Measurements from ENCODE around the gene CRYGN. TPM values are rescaled to one million over a fixed set of nuclear protein-coding genes. Genes with fewer than 3 reads are reported as not detected.

Gene CRYGN
- total RNA-seq, 1 donor from 2014 or later = 1.3 TPM

GRCh38 chr7:151442776-151443496 is 3.0 kb upstream of the CRYGN start:
- H3K4me3 Mint-ChIP-seq = no peak overlapping the region
- no peak for TF ChIP-seq CTCF (conservative IDR thresholded peaks at IDR 0.05)
- H3K36me3 Mint-ChIP-seq = no peaks in the 10 kb centered on the region
- no peak for DNase-seq (ENCODE audit: extremely low spot score, unreplicated experiment)
- no peaks in the 10 kb centered on the region for H3K27me3 Mint-ChIP-seq
- no peak overlapping the region for H3K27ac Mint-ChIP-seq
- peaks cover 41% of the 10 kb centered on the region for H3K4me1 Mint-ChIP-seq (ENCODE audit: unreplicated experiment)
- H3K9me3 Mint-ChIP-seq = no peaks in the 10 kb centered on the region

DNA sequence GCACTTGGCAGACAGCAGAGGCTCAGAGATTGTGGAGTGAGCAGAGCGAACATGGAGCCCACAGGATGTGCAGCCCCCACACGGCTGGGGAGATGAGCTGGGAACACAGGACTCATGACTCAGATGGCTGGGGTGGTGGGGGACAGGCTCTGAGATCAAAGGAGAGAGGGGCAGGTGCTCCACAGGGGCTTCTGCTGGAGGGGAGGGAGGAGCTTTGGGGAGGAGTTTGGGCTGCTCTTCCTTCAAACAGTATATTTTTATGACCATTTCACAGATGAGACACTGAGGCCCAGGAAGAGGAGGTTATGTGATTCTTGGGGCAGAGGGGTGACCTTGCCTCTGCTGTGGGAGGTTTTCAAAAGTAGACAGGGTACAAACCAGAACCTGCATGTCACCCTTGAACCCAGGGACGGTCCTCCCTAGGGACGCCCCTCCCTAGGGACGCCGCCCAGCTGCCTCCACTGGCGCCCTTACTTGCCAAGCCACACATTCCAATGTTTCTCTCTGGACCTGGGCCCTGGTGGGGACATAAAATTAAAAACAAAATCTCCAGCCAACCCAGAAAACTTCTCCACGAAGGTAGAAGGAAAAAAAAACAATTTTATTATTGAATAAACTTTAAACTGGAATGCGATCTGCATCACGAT is 981 bp upstream of the CRYGN start:
- Mint-ChIP-seq H3K36me3 (no peaks in the 10 kb centered on the region), H3K27me3 (no peaks in the 10 kb centered on the region), H3K9me3 (no peaks in the 10 kb centered on the region), H3K27ac (peak overlapping the region; percentile 78), H3K4me3 (peak overlapping the region; percentile 68), H3K4me1 (ENCODE audit: unreplicated experiment) (peaks cover 40% of the 10 kb centered on the region)
- DNase-seq (ENCODE audit: extremely low spot score, unreplicated experiment) = no peak
- no peak for TF ChIP-seq CTCF (conservative IDR thresholded peaks at IDR 0.05)

GRCh38 chr7:151438864-151439601 is 908 bp downstream of the CRYGN start:
- Mint-ChIP-seq H3K36me3 (no peaks in the 10 kb centered on the region), H3K4me3 (peak overlapping the region; percentile 49), H3K27ac (no peak overlapping the region), H3K4me1 (ENCODE audit: unreplicated experiment) (peaks cover 33% of the 10 kb centered on the region), H3K27me3 (no peaks in the 10 kb centered on the region), H3K9me3 (no peaks in the 10 kb centered on the region)
- DNase-seq (ENCODE audit: extremely low spot score, unreplicated experiment) = no peak
- no peak for TF ChIP-seq CTCF (conservative IDR thresholded peaks at IDR 0.05)

DNA sequence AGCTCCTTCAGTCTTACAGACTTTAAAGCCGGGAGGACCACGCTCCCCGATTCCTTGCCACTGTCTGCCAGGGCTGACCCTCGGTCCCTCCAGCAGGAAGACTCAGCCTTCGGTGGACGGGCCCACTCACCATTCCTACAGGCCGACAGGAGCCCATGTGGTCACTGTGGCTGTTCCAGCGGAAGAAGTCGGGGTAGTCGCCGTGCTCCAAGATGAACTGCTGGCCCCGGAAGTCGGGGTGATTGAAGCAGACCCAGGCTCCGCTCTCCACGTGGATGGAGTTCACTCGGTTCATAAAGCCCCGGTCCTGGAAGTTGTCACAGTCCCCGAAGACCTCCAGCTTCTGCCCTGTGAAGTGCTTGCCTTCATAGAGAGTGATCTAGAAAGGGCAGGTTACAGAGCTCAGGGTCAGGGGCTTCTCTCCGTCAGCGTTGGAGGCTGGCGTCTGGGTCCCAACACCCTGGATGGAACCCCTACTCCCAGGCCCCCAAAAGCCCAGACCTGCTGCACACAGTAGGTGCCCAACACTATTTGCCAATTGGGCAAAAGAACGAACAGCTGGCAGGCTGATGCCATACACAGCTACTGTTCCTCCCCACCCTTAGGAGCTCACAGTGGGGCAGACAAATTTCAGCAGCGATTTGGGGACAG is 1.9 kb downstream of the CRYGN start:
- Mint-ChIP-seq H3K27ac (no peak overlapping the region), H3K36me3 (no peaks in the 10 kb centered on the region), H3K4me1 (ENCODE audit: unreplicated experiment) (peaks cover 29% of the 10 kb centered on the region), H3K9me3 (no peaks in the 10 kb centered on the region), H3K27me3 (no peaks in the 10 kb centered on the region), H3K4me3 (no peak overlapping the region)
- no peak for DNase-seq (ENCODE audit: extremely low spot score, unreplicated experiment)
- no peak for TF ChIP-seq CTCF (conservative IDR thresholded peaks at IDR 0.05)

DNA sequence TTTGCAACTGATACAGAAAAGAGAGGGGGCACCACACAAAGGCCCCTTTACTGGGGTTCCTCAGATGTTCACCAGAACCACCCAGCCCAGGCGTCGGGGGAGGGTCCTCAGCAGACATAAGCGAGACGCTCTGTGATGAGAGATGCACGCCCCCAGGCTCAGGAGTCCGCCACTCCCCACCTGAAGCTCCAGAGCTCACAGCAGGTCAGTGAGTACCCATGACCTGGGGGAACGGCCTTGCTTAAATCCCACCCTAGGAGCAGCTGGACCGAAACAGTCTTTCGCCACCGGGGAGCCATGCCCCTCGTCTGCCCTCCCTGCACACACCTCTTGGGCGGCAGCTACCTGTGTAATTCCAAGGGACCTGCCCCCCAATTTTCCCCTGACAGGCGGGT is 2.8 kb downstream of the CRYGN start:
- no peak overlapping the region for H3K4me3 Mint-ChIP-seq
- no peak for TF ChIP-seq CTCF (conservative IDR thresholded peaks at IDR 0.05)
- H3K9me3 Mint-ChIP-seq = no peaks in the 10 kb centered on the region
- H3K4me1 Mint-ChIP-seq (ENCODE audit: unreplicated experiment) = peaks cover 24% of the 10 kb centered on the region
- no peak for DNase-seq (ENCODE audit: extremely low spot score, unreplicated experiment)
- H3K36me3 Mint-ChIP-seq = no peaks in the 10 kb centered on the region
- no peaks in the 10 kb centered on the region for H3K27me3 Mint-ChIP-seq
- H3K27ac Mint-ChIP-seq = peak overlapping the region; percentile 4

Data from type B pancreatic cell (in vitro differentiated cells).